ENCODE results near the gene KCNJ6.

Gene KCNJ6

DNA sequence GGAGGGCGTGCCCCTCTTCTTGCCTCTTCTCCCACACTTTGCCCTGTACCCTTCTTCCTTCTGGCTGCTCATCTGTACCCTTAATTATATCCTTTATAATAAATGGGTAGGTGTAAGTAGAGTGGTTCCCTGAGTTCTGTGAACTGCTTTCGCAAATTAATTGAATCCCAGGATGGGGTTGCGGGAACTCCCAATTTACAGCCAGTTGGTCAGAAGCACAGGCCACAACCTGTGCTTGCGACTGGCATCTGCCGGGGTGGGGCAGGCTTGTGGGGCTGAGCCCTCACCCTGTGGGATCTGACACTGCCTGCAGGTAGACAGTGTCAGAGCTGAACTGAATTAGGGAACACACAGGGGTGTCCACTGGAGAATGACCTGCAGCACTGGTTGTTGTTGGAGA is 244.9 kb downstream of the KCNJ6 start:
- H3K79me2 ChIP-seq (ENCODE audit: insufficient read depth, low read length): no peaks in the 10 kb centered on the region
- no peaks in the 10 kb centered on the region for H3K36me3 ChIP-seq (ENCODE audit: low read length)
- H3K9ac ChIP-seq (ENCODE audit: low read length): no peak overlapping the region
- H3K27ac ChIP-seq (ENCODE audit: low read depth, low read length): no peak overlapping the region
- no peak overlapping the region for H3K4me2 ChIP-seq (ENCODE audit: low read depth, low read length, poor library complexity, severe bottlenecking)
- no peak overlapping the region for H3K4me3 ChIP-seq (ENCODE audit: insufficient read depth, low read length, poor library complexity, severe bottlenecking)
- no peaks in the 10 kb centered on the region for H4K20me1 ChIP-seq (ENCODE audit: low read depth, low read length)
- H3K27me3 ChIP-seq (ENCODE audit: low read length): no peaks in the 10 kb centered on the region
- no peaks in the 10 kb centered on the region for H3K9me2 ChIP-seq (replicated peaks; ENCODE audit: insufficient read depth, low read length)
- no peaks in the 10 kb centered on the region for H3K9me3 ChIP-seq (ENCODE audit: insufficient read depth, low read length)
- no peak overlapping the region for H2AFZ ChIP-seq (ENCODE audit: low read depth, low read length, severe bottlenecking)
- H3F3A ChIP-seq (ENCODE audit: insufficient read depth): no peaks in the 10 kb centered on the region
- TF ChIP-seq EZH2phosphoT487 (conservative IDR thresholded peaks at IDR 0.05; ENCODE audit: low read length): no peak
- TF ChIP-seq, protein P1, sequence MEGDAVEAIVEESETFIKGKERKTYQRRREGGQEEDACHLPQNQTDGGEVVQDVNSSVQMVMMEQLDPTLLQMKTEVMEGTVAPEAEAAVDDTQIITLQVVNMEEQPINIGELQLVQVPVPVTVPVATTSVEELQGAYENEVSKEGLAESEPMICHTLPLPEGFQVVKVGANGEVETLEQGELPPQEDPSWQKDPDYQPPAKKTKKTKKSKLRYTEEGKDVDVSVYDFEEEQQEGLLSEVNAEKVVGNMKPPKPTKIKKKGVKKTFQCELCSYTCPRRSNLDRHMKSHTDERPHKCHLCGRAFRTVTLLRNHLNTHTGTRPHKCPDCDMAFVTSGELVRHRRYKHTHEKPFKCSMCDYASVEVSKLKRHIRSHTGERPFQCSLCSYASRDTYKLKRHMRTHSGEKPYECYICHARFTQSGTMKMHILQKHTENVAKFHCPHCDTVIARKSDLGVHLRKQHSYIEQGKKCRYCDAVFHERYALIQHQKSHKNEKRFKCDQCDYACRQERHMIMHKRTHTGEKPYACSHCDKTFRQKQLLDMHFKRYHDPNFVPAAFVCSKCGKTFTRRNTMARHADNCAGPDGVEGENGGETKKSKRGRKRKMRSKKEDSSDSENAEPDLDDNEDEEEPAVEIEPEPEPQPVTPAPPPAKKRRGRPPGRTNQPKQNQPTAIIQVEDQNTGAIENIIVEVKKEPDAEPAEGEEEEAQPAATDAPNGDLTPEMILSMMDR (IDR thresholded peaks at IDR 0.05; ENCODE audit: insufficient read depth, low read length, poor library complexity, severe bottlenecking): no peak

DNA sequence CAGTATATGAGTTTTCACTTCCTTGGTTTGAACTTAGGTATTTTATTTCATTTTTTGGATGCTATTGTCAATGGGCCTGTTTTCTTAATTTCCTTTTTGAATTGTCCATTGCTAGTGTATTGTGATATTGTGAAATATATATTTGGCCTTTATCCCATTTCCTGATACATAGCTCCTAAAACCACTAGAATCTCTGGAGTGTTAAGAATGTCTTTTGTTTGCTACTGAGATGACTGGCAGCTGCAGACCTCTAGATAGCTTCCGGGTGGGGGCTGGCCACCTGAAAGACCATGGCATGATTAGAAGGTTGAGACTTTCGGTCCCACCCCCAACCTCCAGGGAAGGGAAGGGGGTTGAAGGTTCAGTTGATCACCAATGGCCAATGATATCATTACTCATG is 245.4 kb downstream of the KCNJ6 start:
- Histone ChIP-seq H3K9ac (ENCODE audit: low read length) (no peak overlapping the region), H3K27me3 (ENCODE audit: low read length) (no peaks in the 10 kb centered on the region), H3K27ac (ENCODE audit: low read depth, low read length) (no peak overlapping the region), H2AFZ (ENCODE audit: low read depth, low read length, severe bottlenecking) (no peak overlapping the region), H3K79me2 (ENCODE audit: insufficient read depth, low read length) (no peaks in the 10 kb centered on the region), H3K4me2 (ENCODE audit: low read depth, low read length, poor library complexity, severe bottlenecking) (no peak overlapping the region), H3K36me3 (ENCODE audit: low read length) (no peaks in the 10 kb centered on the region), H4K20me1 (ENCODE audit: low read depth, low read length) (no peaks in the 10 kb centered on the region), H3F3A (ENCODE audit: insufficient read depth) (no peaks in the 10 kb centered on the region), H3K9me2 (replicated peaks; ENCODE audit: insufficient read depth, low read length) (no peaks in the 10 kb centered on the region), H3K9me3 (ENCODE audit: insufficient read depth, low read length) (no peaks in the 10 kb centered on the region), H3K4me3 (ENCODE audit: insufficient read depth, low read length, poor library complexity, severe bottlenecking) (no peak overlapping the region)
- no peak for TF ChIP-seq EZH2phosphoT487 (conservative IDR thresholded peaks at IDR 0.05; ENCODE audit: low read length)
- TF ChIP-seq, protein P1 (IDR thresholded peaks at IDR 0.05; ENCODE audit: insufficient read depth, low read length, poor library complexity, severe bottlenecking): no peak

DNA sequence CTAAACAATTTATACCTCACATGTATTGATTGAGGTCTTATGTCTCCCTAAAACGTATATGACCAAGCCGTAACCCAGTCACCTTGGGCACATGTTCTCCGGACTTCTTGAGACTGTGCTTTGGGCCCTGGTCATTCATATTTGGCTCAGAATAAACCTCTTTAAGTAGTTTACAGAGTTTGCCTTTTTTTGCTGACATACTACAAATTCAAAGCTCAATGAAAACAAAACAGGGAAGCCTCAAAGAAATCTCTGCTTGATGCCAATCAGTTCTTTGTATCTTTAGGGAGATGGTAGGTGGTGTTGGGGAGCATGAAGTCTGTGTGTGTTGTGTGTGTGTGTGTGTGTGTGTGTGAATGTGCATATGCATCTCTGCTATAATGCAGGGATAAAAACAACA is 247.0 kb downstream of the KCNJ6 start:
- Histone ChIP-seq H3K9ac (ENCODE audit: low read length) (no peak overlapping the region), H3K4me3 (ENCODE audit: insufficient read depth, low read length, poor library complexity, severe bottlenecking) (no peak overlapping the region), H3K4me2 (ENCODE audit: low read depth, low read length, poor library complexity, severe bottlenecking) (no peak overlapping the region), H3K36me3 (ENCODE audit: low read length) (no peaks in the 10 kb centered on the region), H3K27me3 (ENCODE audit: low read length) (no peaks in the 10 kb centered on the region), H2AFZ (ENCODE audit: low read depth, low read length, severe bottlenecking) (no peak overlapping the region), H3K27ac (ENCODE audit: low read depth, low read length) (no peak overlapping the region), H3K9me2 (replicated peaks; ENCODE audit: insufficient read depth, low read length) (no peaks in the 10 kb centered on the region), H4K20me1 (ENCODE audit: low read depth, low read length) (no peaks in the 10 kb centered on the region), H3K9me3 (ENCODE audit: insufficient read depth, low read length) (no peaks in the 10 kb centered on the region), H3K79me2 (ENCODE audit: insufficient read depth, low read length) (no peaks in the 10 kb centered on the region), H3F3A (ENCODE audit: insufficient read depth) (no peaks in the 10 kb centered on the region)
- TF ChIP-seq, protein P1 (IDR thresholded peaks at IDR 0.05; ENCODE audit: insufficient read depth, low read length, poor library complexity, severe bottlenecking): no peak

Measured in SU-DHL-6 (cell line).